ENCODE results near the gene ISCA1.
"Not testable (repeated sequence)": the region's sequence is repeated elsewhere in the genome, so short reads cannot be mapped to it uniquely, and the experiment has no call there.

Gene ISCA1

DNA sequence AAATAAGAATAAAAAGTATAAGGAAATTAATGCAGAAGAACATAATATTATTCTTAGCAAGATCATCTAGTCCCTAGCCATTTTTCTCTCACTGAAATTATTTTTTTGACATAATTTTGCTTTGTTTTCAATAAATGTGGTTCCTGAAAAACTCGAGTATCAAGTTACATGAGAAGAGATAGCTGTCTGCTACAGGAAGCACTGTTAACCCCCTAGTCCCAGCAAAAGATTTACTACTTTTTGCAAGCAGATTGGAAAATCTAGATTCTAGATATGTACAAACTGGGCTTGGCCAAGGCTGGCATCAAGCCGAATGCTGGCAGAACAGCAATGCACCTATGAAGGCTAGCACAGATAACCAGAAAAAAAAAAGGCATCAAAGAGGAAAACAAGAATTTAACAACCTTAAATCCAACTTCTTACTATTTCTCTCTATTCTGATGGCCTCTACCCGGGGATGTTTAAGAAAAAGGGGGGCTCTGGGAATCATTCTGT is 21.9 kb upstream of the ISCA1 start:
- DNase-seq (ENCODE audit: extremely low read depth, low read depth), result no peak
- TF ChIP-seq, protein P1, sequence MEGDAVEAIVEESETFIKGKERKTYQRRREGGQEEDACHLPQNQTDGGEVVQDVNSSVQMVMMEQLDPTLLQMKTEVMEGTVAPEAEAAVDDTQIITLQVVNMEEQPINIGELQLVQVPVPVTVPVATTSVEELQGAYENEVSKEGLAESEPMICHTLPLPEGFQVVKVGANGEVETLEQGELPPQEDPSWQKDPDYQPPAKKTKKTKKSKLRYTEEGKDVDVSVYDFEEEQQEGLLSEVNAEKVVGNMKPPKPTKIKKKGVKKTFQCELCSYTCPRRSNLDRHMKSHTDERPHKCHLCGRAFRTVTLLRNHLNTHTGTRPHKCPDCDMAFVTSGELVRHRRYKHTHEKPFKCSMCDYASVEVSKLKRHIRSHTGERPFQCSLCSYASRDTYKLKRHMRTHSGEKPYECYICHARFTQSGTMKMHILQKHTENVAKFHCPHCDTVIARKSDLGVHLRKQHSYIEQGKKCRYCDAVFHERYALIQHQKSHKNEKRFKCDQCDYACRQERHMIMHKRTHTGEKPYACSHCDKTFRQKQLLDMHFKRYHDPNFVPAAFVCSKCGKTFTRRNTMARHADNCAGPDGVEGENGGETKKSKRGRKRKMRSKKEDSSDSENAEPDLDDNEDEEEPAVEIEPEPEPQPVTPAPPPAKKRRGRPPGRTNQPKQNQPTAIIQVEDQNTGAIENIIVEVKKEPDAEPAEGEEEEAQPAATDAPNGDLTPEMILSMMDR (IDR thresholded peaks at IDR 0.05; ENCODE audit: low read depth, low read length, missing control alignments), result no peak

DNA sequence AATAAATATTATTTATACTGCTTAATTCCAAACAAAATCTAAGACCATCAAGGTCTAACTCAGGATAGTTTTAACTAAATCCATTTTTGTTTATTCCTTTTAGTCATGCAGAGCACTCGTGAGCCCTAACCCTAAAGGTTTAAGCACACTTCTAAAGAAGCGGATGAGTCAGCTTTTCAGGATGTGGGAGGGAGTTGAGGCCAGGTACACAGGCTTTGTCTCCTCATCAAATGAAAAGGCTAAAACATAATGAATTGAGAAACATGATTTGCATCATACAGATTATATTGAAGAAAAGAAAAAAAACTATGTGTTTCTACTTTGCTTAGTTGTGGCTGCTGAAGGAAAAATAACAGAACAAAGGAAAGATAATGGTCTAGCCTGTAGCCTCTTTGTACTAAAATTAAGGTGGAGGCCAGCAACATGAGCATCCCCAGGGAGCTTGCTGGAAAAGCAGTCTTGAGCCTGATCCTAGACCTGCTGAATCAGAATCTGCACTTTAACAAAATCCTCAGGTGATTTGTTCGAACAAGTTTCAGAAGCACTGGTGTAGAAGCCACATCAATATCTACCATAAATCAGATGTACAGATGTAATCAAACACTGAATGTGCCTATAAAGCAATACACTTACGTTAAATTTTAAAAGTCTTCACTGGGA is 21.1 kb upstream of the ISCA1 start:
- no peak overlapping the region for H3K4me3 ChIP-seq (replicated peaks; ENCODE audit: low read depth, low read length)
- DNase-seq (ENCODE audit: extremely low read depth, low read depth), result no peak
- TF ChIP-seq, protein P1 (IDR thresholded peaks at IDR 0.05; ENCODE audit: low read depth, low read length, missing control alignments), result no peak

More for the DNA sequence above, 21.9 kb upstream of the ISCA1 start:
- H3K4me3 ChIP-seq (replicated peaks; ENCODE audit: low read depth, low read length), result no peak overlapping the region

DNA sequence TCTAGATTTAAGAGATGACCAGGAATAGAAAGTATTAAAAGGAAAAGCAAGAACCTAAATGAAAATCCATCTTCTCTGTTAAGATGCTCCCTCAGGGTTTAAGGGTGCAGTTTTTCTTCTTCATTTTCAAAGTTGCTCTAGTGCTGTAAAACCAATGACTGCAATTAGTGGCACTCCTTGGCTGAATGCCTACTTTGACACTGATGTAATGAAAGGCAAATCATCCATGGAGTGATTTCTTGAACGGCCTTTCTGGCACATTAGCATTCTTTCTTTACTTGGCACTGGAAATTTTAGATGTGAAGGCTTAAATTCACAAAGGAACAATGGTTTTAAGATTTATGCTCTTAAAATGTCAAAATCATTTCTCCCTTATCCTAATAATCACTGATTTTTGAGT is 19.3 kb upstream of the ISCA1 start:
- no peak for DNase-seq (ENCODE audit: extremely low read depth, low read depth)
- TF ChIP-seq, protein P1 (IDR thresholded peaks at IDR 0.05; ENCODE audit: low read depth, low read length, missing control alignments), result no peak
- no peak overlapping the region for H3K4me3 ChIP-seq (replicated peaks; ENCODE audit: low read depth, low read length)

DNA sequence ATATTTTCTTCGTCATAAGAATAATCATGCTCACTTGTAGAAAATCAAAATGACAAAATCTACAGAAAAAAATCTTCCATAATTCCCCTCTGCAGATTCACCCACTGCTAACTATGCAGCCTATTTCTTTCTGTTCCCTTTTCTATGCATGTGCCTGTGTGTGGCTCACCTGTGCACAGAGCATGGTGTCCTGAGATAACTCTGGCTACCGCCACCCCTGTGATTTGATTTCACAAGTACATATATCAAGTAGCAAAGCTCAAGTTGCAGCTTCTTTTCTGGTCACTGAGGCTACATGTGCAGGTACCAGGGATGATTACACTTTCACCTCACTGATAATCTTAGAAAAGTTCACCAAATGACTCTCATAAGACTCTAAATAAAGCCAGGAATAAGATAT is 18.4 kb upstream of the ISCA1 start:
- TF ChIP-seq, protein P1 (IDR thresholded peaks at IDR 0.05; ENCODE audit: low read depth, low read length, missing control alignments), result no peak
- no peak overlapping the region for H3K4me3 ChIP-seq (replicated peaks; ENCODE audit: low read depth, low read length)
- DNase-seq (ENCODE audit: extremely low read depth, low read depth), result no peak

DNA sequence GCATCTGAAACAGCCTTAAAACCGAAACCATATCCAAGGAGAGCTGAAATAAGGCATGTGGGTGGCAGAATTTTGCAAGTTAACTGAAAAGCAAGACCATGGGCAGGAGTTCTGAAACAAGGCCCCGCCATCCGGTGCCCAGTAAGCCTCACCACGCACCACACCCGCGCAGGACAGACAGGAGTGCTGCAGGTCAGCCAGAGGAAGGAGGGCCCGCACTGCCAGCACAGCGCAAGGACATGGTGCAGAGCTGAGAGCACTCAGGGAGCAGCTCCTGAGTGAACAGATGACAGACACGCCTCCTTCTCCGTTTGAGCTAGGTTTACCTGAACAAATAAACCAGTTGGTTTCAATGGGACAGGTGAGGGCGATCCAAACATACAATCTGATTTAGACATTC is 16.5 kb upstream of the ISCA1 start:
- DNase-seq (ENCODE audit: extremely low read depth, low read depth), result no peak
- TF ChIP-seq, protein P1 (IDR thresholded peaks at IDR 0.05; ENCODE audit: low read depth, low read length, missing control alignments), result no peak
- no peak overlapping the region for H3K4me3 ChIP-seq (replicated peaks; ENCODE audit: low read depth, low read length)

DNA sequence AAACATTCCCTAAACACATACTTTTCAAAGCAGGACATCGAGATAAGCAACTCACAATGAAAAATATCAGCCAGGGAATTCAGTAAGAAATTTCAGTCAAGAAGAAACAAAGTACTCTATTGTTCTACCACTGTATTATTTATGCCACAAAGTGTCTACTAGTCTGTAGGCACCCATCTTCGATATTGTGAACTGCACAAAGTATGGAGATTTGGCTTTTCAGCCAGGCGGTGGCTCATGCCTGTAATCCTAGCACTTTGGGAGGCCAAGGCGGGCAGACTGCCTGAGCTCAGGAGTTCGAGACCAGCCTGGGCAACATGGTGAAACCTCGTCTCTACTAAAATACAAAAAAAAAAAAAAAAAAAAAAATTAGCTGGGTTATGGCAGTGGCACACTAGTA is 8.0 kb upstream of the ISCA1 start:
- not testable (repeated sequence) for DNase-seq (ENCODE audit: extremely low read depth, low read depth); H3K4me3 ChIP-seq (replicated peaks; ENCODE audit: low read depth, low read length)

DNA sequence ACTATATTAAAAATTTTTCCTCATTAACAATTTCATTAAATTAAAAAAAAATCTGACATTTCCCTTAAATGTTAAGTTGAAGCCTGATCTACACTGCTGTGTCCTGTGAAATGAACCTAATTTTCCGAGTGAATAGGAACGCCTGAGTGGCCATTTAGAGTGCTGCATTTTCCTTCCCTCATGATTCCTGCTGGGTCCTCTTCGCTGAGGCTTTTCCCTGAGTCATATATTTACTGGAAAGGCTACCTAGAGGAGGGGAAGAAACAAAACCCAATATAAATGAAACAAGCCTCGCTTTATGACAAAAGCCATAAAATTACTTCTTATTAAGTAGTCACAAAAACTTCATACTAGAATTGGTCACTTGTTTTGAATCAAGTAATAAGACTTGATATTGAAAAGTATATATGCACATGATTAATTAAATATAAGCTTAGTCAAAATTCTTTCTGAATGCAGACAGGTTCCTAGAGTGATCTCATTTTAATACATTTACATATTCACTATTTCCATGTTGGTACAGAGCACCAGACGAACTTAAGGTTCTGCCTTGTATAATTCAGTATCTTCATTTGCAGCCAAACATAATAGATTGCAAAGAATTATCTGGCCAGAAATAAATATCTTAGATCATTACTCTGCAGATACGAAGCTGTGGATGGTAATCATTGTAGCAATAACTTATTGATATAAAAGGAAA is 6.3 kb upstream of the ISCA1 start:
- no peak overlapping the region for H3K4me3 ChIP-seq (replicated peaks; ENCODE audit: low read depth, low read length)
- TF ChIP-seq, protein P1 (IDR thresholded peaks at IDR 0.05; ENCODE audit: low read depth, low read length, missing control alignments), result no peak

More for the DNA sequence above, 6.3 kb upstream of the ISCA1 start:
- no peak for DNase-seq (ENCODE audit: extremely low read depth, low read depth)

All from HFF-Myc (cell line).